ENCODE results near the gene FGB. TPM values are rescaled to one million over a fixed set of nuclear protein-coding genes. Genes with fewer than 3 reads are reported as not detected.

Gene FGB
- total RNA-seq, 1 donor from 2014 or later = not detected

DNA sequence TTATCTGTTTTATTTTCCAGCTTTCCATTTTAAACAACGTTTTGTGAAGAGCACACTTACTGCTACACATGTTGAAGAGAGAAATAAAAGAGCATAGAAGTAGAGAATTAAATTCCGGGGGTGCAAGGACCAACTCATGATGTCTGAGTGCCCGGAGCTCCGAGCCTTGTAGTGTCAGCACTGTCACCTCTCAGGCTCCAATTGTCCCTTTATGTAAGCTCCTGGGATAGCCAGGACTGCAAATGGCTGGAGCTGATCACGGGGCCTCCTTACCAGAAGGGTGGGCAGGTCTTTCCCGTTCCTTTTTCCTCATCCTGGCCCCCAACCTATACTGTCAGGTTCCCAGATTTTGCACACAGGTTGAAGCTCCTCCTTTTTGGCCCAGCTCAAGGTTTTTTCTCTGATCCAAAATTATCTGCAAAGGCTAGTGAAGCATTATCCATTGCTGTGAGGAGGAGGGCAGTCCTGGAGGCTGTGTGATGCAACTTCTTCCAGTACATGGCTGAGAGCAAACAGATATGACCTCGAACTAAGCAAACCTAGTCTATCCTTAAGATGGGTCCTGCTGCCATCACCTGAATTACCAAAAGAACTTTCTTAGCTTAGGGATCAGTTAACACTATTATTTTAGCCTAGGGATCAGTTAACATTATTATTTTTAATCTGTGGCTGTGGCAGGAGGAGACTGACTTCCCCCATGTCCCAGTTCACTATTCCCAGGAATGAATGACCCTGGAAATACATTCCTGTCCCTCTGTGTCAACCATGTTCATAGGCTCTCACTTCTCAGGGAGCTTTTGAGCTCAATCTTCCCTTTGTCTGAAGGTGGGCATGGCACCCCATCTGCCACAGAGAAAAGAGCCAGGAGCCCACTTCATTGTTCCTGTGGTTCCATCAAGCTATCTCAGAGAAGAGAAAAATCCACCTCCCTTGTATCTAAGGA lies 49.9 kb downstream of the FGB start, which contains the start of gene FGG:
TSS of gene FGG (minus strand) at position 185 of the 943 bp plus-strand sequence. CDS start at position 138, 47 bp downstream.
- H3K36me3 Mint-ChIP-seq = no peaks in the 10 kb centered on the region
- H3K9me3 ChIP-seq (ENCODE audit: low read depth) = no peaks in the 10 kb centered on the region
- no peaks in the 10 kb centered on the region for H3K27me3 ChIP-seq
- peak within 1 kb of the TSS; percentile 44 for H2AFZ ChIP-seq (replicated peaks)
- H3K4me3 ChIP-seq = no peak within 1 kb of the TSS
- no peaks in the 10 kb centered on the region for H3K27me3 Mint-ChIP-seq (ENCODE audit: insufficient read depth, low read depth)
- H3K79me2 ChIP-seq (ENCODE audit: low read depth) = no peaks in the 10 kb centered on the region
- no peak within 1 kb of the TSS for H3K27ac Mint-ChIP-seq
- H3K4me1 Mint-ChIP-seq = no peaks in the 10 kb centered on the region
- H3K27ac ChIP-seq = no peak within 1 kb of the TSS
- H3K4me3 Mint-ChIP-seq = no peak within 1 kb of the TSS
- H3K4me2 ChIP-seq = no peak within 1 kb of the TSS
- H3K9ac ChIP-seq = no peak within 1 kb of the TSS
- no peaks in the 10 kb centered on the region for H3K4me1 ChIP-seq
- no peaks in the 10 kb centered on the region for H3K9me3 Mint-ChIP-seq
- no peaks in the 10 kb centered on the region for H3K36me3 ChIP-seq
- no peaks in the 10 kb centered on the region for H3F3A ChIP-seq (ENCODE audit: low read depth)
- DNase-seq (ENCODE audit: low spot score) = no peak
- H4K20me1 ChIP-seq (ENCODE audit: low read depth) = no peaks in the 10 kb centered on the region
- TF ChIP-seq EZH2phosphoT487 (IDR thresholded peaks at IDR 0.05) (no peak), EZH2 (IDR thresholded peaks at IDR 0.05) (no peak)
- TF ChIP-seq, protein P1, sequence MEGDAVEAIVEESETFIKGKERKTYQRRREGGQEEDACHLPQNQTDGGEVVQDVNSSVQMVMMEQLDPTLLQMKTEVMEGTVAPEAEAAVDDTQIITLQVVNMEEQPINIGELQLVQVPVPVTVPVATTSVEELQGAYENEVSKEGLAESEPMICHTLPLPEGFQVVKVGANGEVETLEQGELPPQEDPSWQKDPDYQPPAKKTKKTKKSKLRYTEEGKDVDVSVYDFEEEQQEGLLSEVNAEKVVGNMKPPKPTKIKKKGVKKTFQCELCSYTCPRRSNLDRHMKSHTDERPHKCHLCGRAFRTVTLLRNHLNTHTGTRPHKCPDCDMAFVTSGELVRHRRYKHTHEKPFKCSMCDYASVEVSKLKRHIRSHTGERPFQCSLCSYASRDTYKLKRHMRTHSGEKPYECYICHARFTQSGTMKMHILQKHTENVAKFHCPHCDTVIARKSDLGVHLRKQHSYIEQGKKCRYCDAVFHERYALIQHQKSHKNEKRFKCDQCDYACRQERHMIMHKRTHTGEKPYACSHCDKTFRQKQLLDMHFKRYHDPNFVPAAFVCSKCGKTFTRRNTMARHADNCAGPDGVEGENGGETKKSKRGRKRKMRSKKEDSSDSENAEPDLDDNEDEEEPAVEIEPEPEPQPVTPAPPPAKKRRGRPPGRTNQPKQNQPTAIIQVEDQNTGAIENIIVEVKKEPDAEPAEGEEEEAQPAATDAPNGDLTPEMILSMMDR (IDR thresholded peaks at IDR 0.05) = no peak

DNA sequence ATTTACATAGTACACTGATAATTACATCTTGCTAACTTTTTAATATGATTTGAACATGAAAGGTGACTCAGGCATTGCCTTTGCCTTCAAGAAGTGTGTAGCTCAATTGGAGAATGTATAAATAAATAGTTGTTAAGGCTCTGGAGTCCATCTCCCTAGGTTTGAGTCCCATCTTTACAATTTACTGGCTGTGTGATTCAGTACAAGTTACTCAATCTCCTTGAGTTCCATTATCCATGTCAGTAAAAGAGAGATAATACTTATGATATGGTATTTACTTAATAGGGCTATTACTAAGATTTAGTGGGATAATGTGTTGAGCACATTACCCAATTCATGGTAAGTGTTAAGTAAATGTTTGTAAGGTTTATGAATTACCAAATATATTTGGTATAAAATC lies 51.5 kb downstream of the FGB start:
- H3K27me3 ChIP-seq = no peaks in the 10 kb centered on the region
- H2AFZ ChIP-seq (replicated peaks) = no peak overlapping the region
- H3K4me3 ChIP-seq = no peak overlapping the region
- no peaks in the 10 kb centered on the region for H3K9me3 ChIP-seq (ENCODE audit: low read depth)
- Mint-ChIP-seq H3K27ac (no peak overlapping the region), H3K4me3 (no peak overlapping the region), H3K9me3 (no peaks in the 10 kb centered on the region), H3K36me3 (no peaks in the 10 kb centered on the region), H3K4me1 (no peaks in the 10 kb centered on the region), H3K27me3 (ENCODE audit: insufficient read depth, low read depth) (no peaks in the 10 kb centered on the region)
- H3K4me1 ChIP-seq = no peaks in the 10 kb centered on the region
- H3K79me2 ChIP-seq (ENCODE audit: low read depth) = no peaks in the 10 kb centered on the region
- H3F3A ChIP-seq (ENCODE audit: low read depth) = no peaks in the 10 kb centered on the region
- no peak overlapping the region for H3K4me2 ChIP-seq
- no peak for DNase-seq (ENCODE audit: low spot score)
- TF ChIP-seq EZH2phosphoT487 (IDR thresholded peaks at IDR 0.05) (no peak), EZH2 (IDR thresholded peaks at IDR 0.05) (no peak)
- H4K20me1 ChIP-seq (ENCODE audit: low read depth) = no peaks in the 10 kb centered on the region
- H3K36me3 ChIP-seq = no peaks in the 10 kb centered on the region
- H3K27ac ChIP-seq = no peak overlapping the region
- no peak overlapping the region for H3K9ac ChIP-seq

DNA sequence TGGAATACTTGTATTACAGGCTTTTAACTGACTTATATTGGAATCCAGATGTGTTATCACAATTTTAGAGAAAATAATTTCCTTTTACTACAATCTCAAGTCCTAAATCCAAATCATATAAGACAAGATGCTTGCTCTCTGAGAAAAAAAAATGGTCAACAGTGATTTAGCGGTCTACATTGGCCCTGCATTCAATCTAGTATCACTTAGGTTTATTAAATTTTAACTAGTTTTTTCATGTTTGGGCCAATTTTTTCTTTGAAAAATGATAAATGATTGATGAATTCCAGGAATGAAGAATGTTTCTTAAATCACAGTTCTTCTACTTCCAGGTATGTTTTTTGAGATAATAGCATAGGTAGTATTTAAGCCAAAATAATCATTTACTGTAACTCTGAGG lies 52.4 kb downstream of the FGB start:
- no peaks in the 10 kb centered on the region for H3K4me1 ChIP-seq
- H3K4me3 ChIP-seq = no peak overlapping the region
- H3F3A ChIP-seq (ENCODE audit: low read depth) = no peaks in the 10 kb centered on the region
- no peaks in the 10 kb centered on the region for H3K27me3 ChIP-seq
- Mint-ChIP-seq H3K36me3 (no peaks in the 10 kb centered on the region), H3K4me3 (no peak overlapping the region), H3K4me1 (no peaks in the 10 kb centered on the region), H3K27me3 (ENCODE audit: insufficient read depth, low read depth) (no peaks in the 10 kb centered on the region), H3K27ac (no peak overlapping the region), H3K9me3 (no peaks in the 10 kb centered on the region)
- no peaks in the 10 kb centered on the region for H3K9me3 ChIP-seq (ENCODE audit: low read depth)
- no peak for DNase-seq (ENCODE audit: low spot score)
- H2AFZ ChIP-seq (replicated peaks) = no peak overlapping the region
- H3K9ac ChIP-seq = no peak overlapping the region
- TF ChIP-seq, protein P1 (IDR thresholded peaks at IDR 0.05) = no peak
- TF ChIP-seq EZH2 (IDR thresholded peaks at IDR 0.05) (no peak), EZH2phosphoT487 (IDR thresholded peaks at IDR 0.05) (no peak)
- H3K36me3 ChIP-seq = no peaks in the 10 kb centered on the region
- H4K20me1 ChIP-seq (ENCODE audit: low read depth) = no peaks in the 10 kb centered on the region
- H3K4me2 ChIP-seq = no peak overlapping the region
- no peaks in the 10 kb centered on the region for H3K79me2 ChIP-seq (ENCODE audit: low read depth)
- H3K27ac ChIP-seq = no peak overlapping the region

DNA sequence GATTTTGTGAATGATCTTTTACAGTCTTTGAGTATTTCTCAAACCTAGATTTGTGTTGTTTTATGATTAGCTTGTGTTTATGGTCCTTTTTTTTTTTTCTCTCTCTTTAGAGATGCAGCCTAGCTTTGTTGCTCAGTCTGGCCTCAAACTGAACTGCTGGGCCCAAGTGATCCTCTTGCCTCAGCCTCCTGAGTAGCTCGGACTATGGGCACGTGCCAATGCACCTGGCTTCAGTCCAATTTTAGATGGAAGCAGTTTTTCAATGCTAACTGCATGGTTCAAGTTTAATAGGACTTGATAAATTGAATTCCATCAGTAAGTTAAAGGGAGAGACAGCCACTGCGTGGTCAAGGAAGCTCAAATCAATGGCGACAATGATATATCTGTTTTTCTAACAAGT lies 53.5 kb downstream of the FGB start:
- H3K27me3 Mint-ChIP-seq (ENCODE audit: insufficient read depth, low read depth) = no peaks in the 10 kb centered on the region
- H3K36me3 Mint-ChIP-seq = no peaks in the 10 kb centered on the region
- Histone ChIP-seq H3K36me3 (no peaks in the 10 kb centered on the region), H2AFZ (replicated peaks) (no peak overlapping the region), H3K4me2 (no peak overlapping the region), H3K4me1 (no peaks in the 10 kb centered on the region), H3K4me3 (no peak overlapping the region), H3K79me2 (ENCODE audit: low read depth) (no peaks in the 10 kb centered on the region), H4K20me1 (ENCODE audit: low read depth) (no peaks in the 10 kb centered on the region), H3F3A (ENCODE audit: low read depth) (no peaks in the 10 kb centered on the region), H3K9me3 (ENCODE audit: low read depth) (no peaks in the 10 kb centered on the region), H3K27me3 (no peaks in the 10 kb centered on the region), H3K27ac (no peak overlapping the region), H3K9ac (no peak overlapping the region)
- no peak for DNase-seq (ENCODE audit: low spot score)
- no peaks in the 10 kb centered on the region for H3K4me1 Mint-ChIP-seq
- TF ChIP-seq, protein P1 (IDR thresholded peaks at IDR 0.05) = no peak
- TF ChIP-seq EZH2phosphoT487 (IDR thresholded peaks at IDR 0.05) (no peak), EZH2 (IDR thresholded peaks at IDR 0.05) (no peak)
- no peak overlapping the region for H3K4me3 Mint-ChIP-seq
- no peaks in the 10 kb centered on the region for H3K9me3 Mint-ChIP-seq
- H3K27ac Mint-ChIP-seq = no peak overlapping the region
